Upper lobe of left lung (tissue), 6 donors: Measurements from ENCODE around the gene IL17RB. TPM values are rescaled to one million over a fixed set of nuclear protein-coding genes. Genes with fewer than 3 reads are reported as not detected.

ENCODE experiments used
- ATAC-seq, 2 donors: fragments of 200-7000 bp; cut with Tn5 transposase; one replicate each; pipeline ENCODE4 v1.9.1; 2022; ENCODE audit warnings: mild to moderate bottlenecking in 2 of 2, moderate library complexity in 2 of 2; ENCODE audit not compliant: low FRiP score in 2 of 2
- DNase-seq, 2 donors: peaks; one replicate each; pipeline ENCODE4 v3.0.0-alpha.2; 2019 to 2020
- H3K27ac ChIP-seq, 4 donors: fragments of 200-600 bp; sonication (generic); one replicate each; pipeline ENCODE4 v1.5.1; 2016 to 2019
- H3K27me3 ChIP-seq, 4 donors: fragments of 200-600 bp; sonication (generic); one replicate each; pipeline ENCODE4 v1.5.1; 2017 to 2019
- H3K36me3 ChIP-seq, 4 donors: fragments of 200-600 bp; sonication (generic); one replicate each; pipeline ENCODE4 v1.5.1; 2016 to 2019
- H3K4me1 ChIP-seq, 4 donors: fragments of 200-600 bp; sonication (generic); one replicate each; pipeline ENCODE4 v1.5.1; 2018 to 2019
- H3K4me3 ChIP-seq, 4 donors: fragments of 200-600 bp; sonication (generic); one replicate each; pipeline ENCODE4 v1.5.1; 2017 to 2019; ENCODE audit warnings: mild to moderate bottlenecking in 2 of 4, moderate library complexity in 1 of 4
- H3K9me3 ChIP-seq, 4 donors: fragments of 200-600 bp; sonication (generic); one replicate each; pipeline ENCODE4 v1.5.1; 2018 to 2019
- CTCF ChIP-seq, 6 experiments: fragments of 450-650 bp in 4 of 6; fragments of 200-600 bp in 2 of 6; sonication (generic) in 2 of 6; IDR thresholded peaks; one replicate each; pipeline ENCODE4 v1.5.1; 2016 to 2019; ENCODE audit warnings: antibody characterized with exemption in 6 of 6
- EP300 ChIP-seq, 4 donors: sonication (generic); formaldehyde crosslinking; IDR thresholded peaks; one replicate each; pipeline ENCODE4 v1.5.1; 2017; ENCODE audit warnings: antibody characterized with exemption in 4 of 4, control low read depth in 2 of 4
- POLR2A ChIP-seq, 4 donors: fragments of 450-650 bp; IDR thresholded peaks; one replicate each; pipeline ENCODE4 v1.5.1; 2016 to 2017; ENCODE audit warnings: antibody characterized with exemption in 4 of 4, mild to moderate bottlenecking in 2 of 4
- POLR2AphosphoS5 ChIP-seq, 2 donors: sonication (generic); formaldehyde crosslinking; IDR thresholded peaks; one replicate each; pipeline ENCODE4 v1.5.1; 2017; ENCODE audit warnings: antibody characterized with exemption in 2 of 2
- WGBS, 2 donors: methylation state at CpG; one replicate each; pipeline ENCODE4 v1.1.5; 2017 to 2018; 5-methylcytosine and 5-hydroxymethylcytosine counted together
- total RNA-seq, 6 donors: library from RNA; depleted of rRNA in 4 of 6; stranded (reverse); fragments of >200 nt in 4 of 6; gene quantifications; one replicate each; pipeline versions ENCODE4 v1.1.0 to v1.2.1, GENCODE V29; 2016 to 2021
- donor health status: DM: no; HTN: no; CAD: no; lungs with moderate emphysema.
- donor health status: DM: no; HTN: yes; CAD: no; lungs with severe emphysema.

IL17RB gene
- total RNA-seq, 6 donors from 2014 or later = 3.1 to 15.6 (median 6.3) TPM

GRCh38 chr3:53860196-53860595 is 13.8 kb downstream of the IL17RB start:
- no peak overlapping the region for H3K27ac ChIP-seq
- H3K36me3 ChIP-seq = peaks cover 6 to 49% (median 20%) of the 10 kb centered on the region in 4 donors

GRCh38 chr3:53862241-53862640 is 15.9 kb downstream of the IL17RB start:
- 91 to 97% methylated on average over 3 of the region's 3 CpGs for WGBS, 2 donors
- no peak for TF ChIP-seq CTCF (IDR thresholded peaks at IDR 0.05)
- no peak for TF ChIP-seq POLR2AphosphoS5 (IDR thresholded peaks at IDR 0.05)
- no peak for TF ChIP-seq EP300 (IDR thresholded peaks at IDR 0.05)
- TF ChIP-seq POLR2A (IDR thresholded peaks at IDR 0.05) = no peak
- no peaks in the 10 kb centered on the region for H3K4me1 ChIP-seq
- DNase-seq = no peak
- no peaks in the 10 kb centered on the region for H3K27me3 ChIP-seq
- peaks cover 6 to 68% (median 24%) of the 10 kb centered on the region in 4 donors for H3K36me3 ChIP-seq
- no peaks in the 10 kb centered on the region for H3K9me3 ChIP-seq
- no peak overlapping the region for H3K27ac ChIP-seq
- ATAC-seq = no peak
- H3K4me3 ChIP-seq = no peak overlapping the region

More at GRCh38 chr3:53860196-53860595, 13.8 kb downstream of the IL17RB start:
- H3K27me3 ChIP-seq = no peaks in the 10 kb centered on the region
- no peaks in the 10 kb centered on the region for H3K9me3 ChIP-seq
- DNase-seq (no peak), ATAC-seq (no peak)
- no peaks in the 10 kb centered on the region for H3K4me1 ChIP-seq
- TF ChIP-seq EP300 (IDR thresholded peaks at IDR 0.05) (no peak), CTCF (IDR thresholded peaks at IDR 0.05) (no peak), POLR2AphosphoS5 (IDR thresholded peaks at IDR 0.05) (no peak), POLR2A (IDR thresholded peaks at IDR 0.05) (no peak)
- WGBS, 2 donors = 69 to 88% methylated on average over 4 of the region's 4 CpGs
- no peak overlapping the region for H3K4me3 ChIP-seq

- DNase-seq (no peak), ATAC-seq (no peak)
- 83 to 93% methylated on average over 1 of the region's 1 CpG for WGBS, 2 donors
Observed at GRCh38 chr3:53863145-53863544, 16.8 kb downstream of the IL17RB start.

GRCh38 chr3:53865732-53866499 is 19.5 kb downstream of the IL17RB start:
- H3K4me1 ChIP-seq = no peaks in the 10 kb centered on the region
- no peaks in the 10 kb centered on the region for H3K9me3 ChIP-seq
- H3K27me3 ChIP-seq = no peaks in the 10 kb centered on the region
- ATAC-seq (no peak), DNase-seq (no peak)
- no peak overlapping the region for H3K27ac ChIP-seq
- 93 to 95% methylated on average over 5 of the region's 5 CpGs for WGBS, 2 donors
- no peak overlapping the region for H3K4me3 ChIP-seq
- TF ChIP-seq POLR2AphosphoS5 (IDR thresholded peaks at IDR 0.05) = no peak
- no peak for TF ChIP-seq CTCF (IDR thresholded peaks at IDR 0.05)
- TF ChIP-seq EP300 (IDR thresholded peaks at IDR 0.05) = no peak
- TF ChIP-seq POLR2A (IDR thresholded peaks at IDR 0.05) = no peak
- H3K36me3 ChIP-seq = peaks cover 16 to 96% (median 56%) of the 10 kb centered on the region in 4 donors

More at GRCh38 chr3:53863145-53863544, 16.8 kb downstream of the IL17RB start:
- H3K4me1 ChIP-seq = no peaks in the 10 kb centered on the region
- H3K36me3 ChIP-seq = peaks cover 6 to 77% (median 30%) of the 10 kb centered on the region in 4 donors
- H3K9me3 ChIP-seq = no peaks in the 10 kb centered on the region
- H3K4me3 ChIP-seq = no peak overlapping the region
- TF ChIP-seq POLR2A (IDR thresholded peaks at IDR 0.05) (no peak), EP300 (IDR thresholded peaks at IDR 0.05) (no peak), POLR2AphosphoS5 (IDR thresholded peaks at IDR 0.05) (no peak), CTCF (IDR thresholded peaks at IDR 0.05) (no peak)
- H3K27me3 ChIP-seq = no peaks in the 10 kb centered on the region
- H3K27ac ChIP-seq = no peak overlapping the region
